ENCODE measurements around the gene DCHS1. TPM values are rescaled to one million over a fixed set of nuclear protein-coding genes. Genes with fewer than 3 reads are reported as not detected.
A peak's percentile ranks its signal among the peaks of the same experiment; 100 is the strongest.

Gene DCHS1
- total RNA-seq, 6 donors from 2014 or later, result 9.2 to 32.2 (median 12.8) TPM

DNA sequence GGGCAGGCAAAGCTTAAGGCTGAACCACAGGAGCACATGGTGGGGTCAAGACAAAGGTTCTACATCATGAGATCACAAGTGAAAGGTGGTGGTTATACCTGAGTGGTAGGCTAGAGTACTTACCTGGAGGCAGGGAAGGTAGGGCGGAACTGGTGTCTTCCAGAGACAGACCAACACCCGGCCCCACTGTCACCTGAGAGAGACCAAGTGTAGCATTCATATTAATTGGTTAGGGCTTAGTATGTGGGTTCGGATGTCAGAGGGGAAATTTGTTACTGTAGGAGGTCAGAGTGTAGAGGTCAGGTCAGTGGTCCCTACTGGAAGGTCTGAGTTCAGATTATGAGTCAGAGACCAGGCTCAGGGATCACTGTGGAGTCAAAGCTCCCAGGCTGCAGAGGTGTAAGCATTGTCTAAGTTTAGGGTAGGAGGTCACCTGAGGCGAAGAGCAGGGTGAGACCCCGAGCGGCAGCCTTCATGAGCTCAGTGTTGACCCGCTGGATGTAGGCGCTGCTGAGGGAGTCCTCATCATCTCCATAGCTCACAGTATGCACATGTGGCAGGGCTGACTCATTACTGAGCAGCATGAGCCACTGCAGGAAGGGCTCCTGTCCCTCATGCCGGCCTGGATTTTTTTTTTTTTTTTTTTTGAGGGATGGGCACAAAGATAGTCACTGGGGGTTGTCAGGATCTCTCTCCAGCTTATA, 39.6 kb downstream of the DCHS1 start:
- 88 to 95% methylated on average over 9 of the region's 9 CpGs for whole genome bisulfite sequencing, 2 donors
- Histone ChIP-seq H3K4me3 (no peak overlapping the region), H3K36me3 (peaks cover under 1 to 32% (median 17%) of the 10 kb centered on the region in 4 donors)

DNA sequence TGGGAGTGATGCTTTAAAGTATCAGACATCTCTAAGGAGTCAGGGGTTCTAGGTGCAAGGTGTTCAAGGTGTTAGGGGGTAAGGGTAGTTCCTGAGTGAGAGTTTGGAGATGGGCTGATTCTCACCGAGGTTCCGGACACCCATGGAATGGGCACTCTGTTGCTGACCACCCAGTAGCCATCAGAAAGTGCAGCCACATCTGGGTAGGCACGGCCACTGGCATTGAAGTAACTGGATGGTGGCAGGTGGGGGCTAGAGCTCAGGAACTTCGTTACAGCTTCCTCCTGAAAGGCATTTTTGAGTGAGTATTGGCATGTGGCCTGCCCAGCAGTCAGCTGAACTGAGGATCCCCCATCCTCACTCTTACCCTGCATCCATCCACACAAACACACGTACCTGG, 40.6 kb downstream of the DCHS1 start:
- Histone ChIP-seq H3K27ac (no peak overlapping the region), H3K27me3 (no peaks in the 10 kb centered on the region), H3K4me1 (peaks cover 36 to 56% (median 47%) of the 10 kb centered on the region in 4 donors), H3K4me3 (no peak overlapping the region), H3K9me3 (no peaks in the 10 kb centered on the region), H3K36me3 (peaks cover 11 to 42% (median 26%) of the 10 kb centered on the region in 4 donors)
- TF ChIP-seq CTCF (IDR thresholded peaks at IDR 0.05) (no peak), EP300 (IDR thresholded peaks at IDR 0.05) (no peak), POLR2AphosphoS5 (IDR thresholded peaks at IDR 0.05) (no peak), POLR2A (IDR thresholded peaks at IDR 0.05) (no peak)
- 95 to 99% methylated on average over 4 to 5 of the region's 5 CpGs for WGBS, 2 donors
- ATAC-seq (ENCODE audit: low FRiP score in 2 of 2) (no peak), DNase-seq (no peak)

More for the DNA sequence above, 39.6 kb downstream of the DCHS1 start:
- H3K27me3 ChIP-seq, result no peaks in the 10 kb centered on the region
- TF ChIP-seq POLR2AphosphoS5 (IDR thresholded peaks at IDR 0.05), result no peak
- TF ChIP-seq EP300 (IDR thresholded peaks at IDR 0.05), result no peak
- TF ChIP-seq POLR2A (IDR thresholded peaks at IDR 0.05), result no peak
- no peak for TF ChIP-seq CTCF (IDR thresholded peaks at IDR 0.05)
- no peaks in the 10 kb centered on the region for H3K9me3 ChIP-seq
- DNase-seq (no peak), ATAC-seq (ENCODE audit: low FRiP score in 2 of 2) (no peak)
- no peak overlapping the region for H3K27ac ChIP-seq
- H3K4me1 ChIP-seq, result peaks cover 30 to 46% (median 41%) of the 10 kb centered on the region in 4 donors

DNA sequence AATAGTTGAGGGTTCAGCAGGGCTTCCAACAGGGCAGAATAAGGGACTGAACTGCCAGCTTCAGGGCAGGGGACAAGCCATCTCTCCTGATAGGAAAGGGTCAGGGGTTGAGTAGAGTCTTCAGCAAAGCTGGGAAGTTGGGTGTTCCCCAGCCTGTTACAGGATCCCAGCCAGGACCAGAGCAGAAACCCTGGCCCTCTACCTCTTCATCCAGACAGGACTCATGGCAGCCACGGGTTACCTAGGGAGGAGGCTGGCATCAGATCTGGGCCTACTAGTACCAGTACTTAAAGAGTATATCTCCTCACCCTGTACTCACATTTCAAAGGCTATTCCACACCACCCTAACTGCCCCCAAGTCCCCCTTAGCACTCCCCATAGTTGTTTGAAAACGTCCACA, 41.2 kb downstream of the DCHS1 start:
- peaks cover 36 to 56% (median 44%) of the 10 kb centered on the region in 4 donors for H3K4me1 ChIP-seq
- ATAC-seq (ENCODE audit: low FRiP score in 2 of 2) (no peak), DNase-seq (no peak)
- no peaks in the 10 kb centered on the region for H3K27me3 ChIP-seq
- no peak overlapping the region for H3K4me3 ChIP-seq
- TF ChIP-seq POLR2AphosphoS5 (IDR thresholded peaks at IDR 0.05), result no peak
- no peak for TF ChIP-seq POLR2A (IDR thresholded peaks at IDR 0.05)
- no peak for TF ChIP-seq CTCF (IDR thresholded peaks at IDR 0.05)
- no peak for TF ChIP-seq EP300 (IDR thresholded peaks at IDR 0.05)
- WGBS, 2 donors, result 85 to 90% methylated on average over 2 of the region's 2 CpGs
- peak overlapping the region in 1 of 4 donors; percentile 4 for H3K27ac ChIP-seq
- peaks cover 16 to 48% (median 32%) of the 10 kb centered on the region in 4 donors for H3K36me3 ChIP-seq
- no peaks in the 10 kb centered on the region for H3K9me3 ChIP-seq

GRCh38 chr11:6613496-6613895, 42.1 kb downstream of the DCHS1 start:
- H3K4me3 ChIP-seq, result peak overlapping the region in 1 of 4 donors; percentile 67
- H3K9me3 ChIP-seq, result no peaks in the 10 kb centered on the region
- DNase-seq (no peak), ATAC-seq (ENCODE audit: low FRiP score in 2 of 2) (no peak)
- peaks cover 25 to 58% (median 42%) of the 10 kb centered on the region in 4 donors for H3K36me3 ChIP-seq
- H3K27ac ChIP-seq, result peak overlapping the region; percentile 94 to 100 (median 99)
- 95% methylated on average over 3 of the region's 3 CpGs for WGBS, 2 donors
- TF ChIP-seq POLR2AphosphoS5 (IDR thresholded peaks at IDR 0.05), result no peak
- no peak for TF ChIP-seq EP300 (IDR thresholded peaks at IDR 0.05)
- no peak for TF ChIP-seq POLR2A (IDR thresholded peaks at IDR 0.05)
- no peak for TF ChIP-seq CTCF (IDR thresholded peaks at IDR 0.05)
- no peaks in the 10 kb centered on the region for H3K27me3 ChIP-seq
- H3K4me1 ChIP-seq, result peaks cover 33 to 55% (median 46%) of the 10 kb centered on the region in 4 donors

Data from upper lobe of left lung (tissue), 6 donors.